Kidney tubule cell (primary cell): ENCODE data around the gene PREB.
"Not testable (repeated sequence)": the region's sequence is repeated elsewhere in the genome, so short reads cannot be mapped to it uniquely, and the experiment has no call there.

Source experiments
- DNase-seq: peaks from one replicate; pipeline ENCODE4 v3.0.0-alpha.2; 2018; ENCODE audit warnings: low spot score

Gene PREB

GRCh38 chr2:27125104-27125503 is 9.3 kb downstream of the PREB start:
- DNase-seq: no peak

GRCh38 chr2:27123302-27124150 is 10.9 kb downstream of the PREB start, which contains the start of gene ABHD1:
TSS of gene ABHD1 (plus strand) at chr2:27123815. CDS start at chr2:27123949, 134 bp downstream.
- DNase-seq: peak; percentile 26

GRCh38 chr2:27122791-27123190 is 11.6 kb downstream of the PREB start:
- no peak for DNase-seq

- no peak for DNase-seq
Measured at GRCh38 chr2:27121906-27122305, 12.5 kb downstream of the PREB start.

GRCh38 chr2:27119330-27119670 is 15.1 kb downstream of the PREB start:
- DNase-seq: not testable (repeated sequence)

- no peak for DNase-seq
Measured at GRCh38 chr2:27118525-27119329, 15.7 kb downstream of the PREB start, which contains the start of gene CGREF1. TSS of gene CGREF1 (minus strand) at chr2:27119128. CDS start at chr2:27104366, 14,762 bp downstream.

GRCh38 chr2:27117995-27118524 is 16.4 kb downstream of the PREB start:
- no peak for DNase-seq

- no peak for DNase-seq
Measured at GRCh38 chr2:27115519-27115918, 18.9 kb downstream of the PREB start.

GRCh38 chr2:27111392-27112078 is 22.9 kb downstream of the PREB start:
- not testable (repeated sequence) for DNase-seq

- DNase-seq: not testable (repeated sequence)
Measured at GRCh38 chr2:27110603-27111352, 23.7 kb downstream of the PREB start.

GRCh38 chr2:27109083-27109482 is 25.4 kb downstream of the PREB start:
- no peak for DNase-seq

GRCh38 chr2:27108221-27108620 is 26.2 kb downstream of the PREB start:
- no peak for DNase-seq

GRCh38 chr2:27105981-27106380 is 28.5 kb downstream of the PREB start:
- DNase-seq: no peak

- DNase-seq: no peak
Measured at GRCh38 chr2:27102329-27102728, 32.1 kb downstream of the PREB start.

GRCh38 chr2:27100036-27100435 is 34.4 kb downstream of the PREB start:
- no peak for DNase-seq

GRCh38 chr2:27099334-27099955 is 35.0 kb downstream of the PREB start:
- DNase-seq: no peak

GRCh38 chr2:27097341-27097740 is 37.1 kb downstream of the PREB start:
- DNase-seq: no peak

GRCh38 chr2:27096748-27097297 is 37.6 kb downstream of the PREB start:
- no peak for DNase-seq

GRCh38 chr2:27095745-27096651 is 38.4 kb downstream of the PREB start:
- DNase-seq: peak; percentile 36

GRCh38 chr2:27095427-27095744 is 39.0 kb downstream of the PREB start:
- no peak for DNase-seq
